Panc1 (cell line): ENCODE measurements around the gene RUVBL1. TPM values are rescaled to one million over a fixed set of nuclear protein-coding genes. Genes with fewer than 3 reads are reported as not detected.
A peak's percentile ranks its signal among the peaks of the same experiment; 100 is the strongest.

Experiments used
- ATAC-seq: fragments of 200-7000 bp; cut with Tn5 transposase; 2 replicates; pipeline ENCODE4 v1.9.1; 2020; ENCODE audit warnings: mild to moderate bottlenecking, moderate library complexity
- BruUV-seq: library from RNA; stranded (reverse); fragments of 400-500 nt; replicated peaks from 2 replicates; lab custom pipeline; 2021; lab: Mats Ljungman, UMichigan
- CTCF ChIA-PET: fragments of 300-600 bp; sonication (Branson Sonifier 250); formaldehyde crosslinking; loops from one replicate; lab custom pipeline; 2022; ENCODE audit warnings: antibody characterized with exemption; lab: Charles Lee
- POLR2A ChIA-PET: fragments of 300-600 bp; sonication (Branson Sonifier 250); formaldehyde crosslinking; loops from one replicate; lab custom pipeline; 2022; ENCODE audit warnings: antibody characterized with exemption; lab: Charles Lee
- DNase-seq: peaks from one replicate; pipeline ENCODE4 v3.0.0-alpha.2; 2010; ENCODE audit warnings: low read depth, low spot score
- H3K27ac ChIP-seq: 2 replicates; pipeline ENCODE4 v1.5.1; 2011; ENCODE audit warnings: mild to moderate bottlenecking, low read length, inconsistent platforms
- H3K27me3 ChIP-seq: fragments of 200-500 bp; sonication (Bioruptor generic); 2 replicates; pipeline ENCODE4 v1.6.0; 2014; ENCODE audit warnings: low read length, inconsistent platforms; ENCODE audit not compliant: control insufficient read depth, insufficient read depth
- H3K36me3 ChIP-seq: fragments of 200-500 bp; sonication (Bioruptor generic); 2 replicates; pipeline ENCODE4 v1.5.1; 2014; ENCODE audit warnings: inconsistent platforms, mild to moderate bottlenecking, low read length, moderate library complexity; ENCODE audit not compliant: control insufficient read depth, insufficient read depth
- H3K4me1 ChIP-seq: 2 replicates; pipeline ENCODE4 v1.5.1; 2011; ENCODE audit warnings: inconsistent platforms, mild to moderate bottlenecking, low read length, moderate library complexity; ENCODE audit not compliant: control insufficient read depth, insufficient read depth
- H3K4me3 ChIP-seq, 2 experiments: 2 replicates each; pipeline ENCODE4 v1.5.1; 2011 to 2012; ENCODE audit warnings: low read depth in 2 of 2, low read length in 2 of 2, mild to moderate bottlenecking in 2 of 2, inconsistent platforms in 1 of 2, moderate library complexity in 1 of 2
- H3K9me3 ChIP-seq: fragments of 200-500 bp; sonication (Bioruptor generic); 2 replicates; pipeline ENCODE4 v1.5.1; 2014; ENCODE audit warnings: low read depth, mild to moderate bottlenecking, inconsistent platforms, low read length, moderate library complexity; ENCODE audit not compliant: control insufficient read depth, insufficient read depth
- CTCF ChIP-seq: fragments of 450-650 bp; IDR thresholded peaks from 2 replicates; pipeline ENCODE4 v1.5.1; 2017; ENCODE audit warnings: mild to moderate bottlenecking
- POLR2AphosphoS5 ChIP-seq: IDR thresholded peaks from 2 replicates; pipeline ENCODE4 v1.6.1; 2012; ENCODE audit warnings: mild to moderate bottlenecking, low read depth, low read length, moderate library complexity
- REST ChIP-seq, 2 experiments: IDR thresholded peaks; 2 replicates each; pipeline ENCODE4 v1.6.1; 2011 to 2012; ENCODE audit warnings: low read depth in 2 of 2, control low read depth in 1 of 2, low read length in 1 of 2, mild to moderate bottlenecking in 1 of 2, moderate library complexity in 1 of 2; ENCODE audit not compliant: insufficient read depth in 1 of 2
- SIN3A ChIP-seq: IDR thresholded peaks from 2 replicates; pipeline ENCODE4 v1.6.1; 2012; ENCODE audit warnings: low read depth, mild to moderate bottlenecking, low read length, moderate library complexity, borderline replicate concordance; ENCODE audit not compliant: insufficient read depth
- TCF7L2 ChIP-seq: IDR thresholded peaks from 2 replicates; pipeline ENCODE4 v1.6.1; 2011; ENCODE audit warnings: mild to moderate bottlenecking, low read depth, low read length, inconsistent platforms
- in situ Hi-C: cut with HindIII; loops from 2 replicates; pipeline ENCODE4 v1.10.0; 2016; ENCODE audit warnings: low sequenced_read_pairs, low pct_unique_long_range_greater_than_20kb
- intact Hi-C: fragments of 100-400 bp; cut with micrococcal nuclease; formaldehyde crosslinking; loops from one replicate; pipeline ENCODE4 v1.10.0; 2022; ENCODE audit not compliant: unreplicated experiment
- total RNA-seq: library from RNA; stranded (reverse); gene quantifications from one replicate; pipeline ENCODE4 v1.2.1, GENCODE V29; 2021; ENCODE audit not compliant: unreplicated experiment

The RUVBL1 gene
- total RNA-seq, 1 experiment from 2014 or later: 122 TPM

- intact Hi-C loops (no loop called here), in situ Hi-C loops (no loop called here)
- no peak for TF ChIP-seq POLR2AphosphoS5
- TF ChIP-seq REST (IDR thresholded peaks at IDR 0.05; ENCODE audit: insufficient read depth in 1 of 2, low read depth in 2 of 2, low read length in 1 of 2): no peak
- no peak for TF ChIP-seq TCF7L2
- no peak for TF ChIP-seq SIN3A
- TF ChIP-seq CTCF: no peak
- H3K27me3 ChIP-seq: no peaks in the 10 kb centered on the region
- H3K27ac ChIP-seq: no peak overlapping the region
- ATAC-seq (no peak), DNase-seq (no peak)
- POLR2A ChIA-PET: no interaction called here
- H3K4me1 ChIP-seq: peaks cover 17% of the 10 kb centered on the region
- H3K4me3 ChIP-seq: no peak overlapping the region
- H3K9me3 ChIP-seq: no peaks in the 10 kb centered on the region
- BruUV-seq: no TSS peak
- peaks cover 55% of the 10 kb centered on the region for H3K36me3 ChIP-seq
- CTCF ChIA-PET: interaction anchor here (0.7 kb wide), 1 partner anchor 39 kb away, joined by 5 read pairs; no protein-coding TSS in a partner anchor
Measured at GRCh38 chr3:128056258-128056657, 67.4 kb downstream of the RUVBL1 start.

- no peak for DNase-seq
- Histone ChIP-seq H3K4me1 (peaks cover 21% of the 10 kb centered on the region), H3K4me3 (peak overlapping the region in 1 of 2 experiments; percentile 97; a peak in 2 of 4 replicates), H3K27ac (no peak overlapping the region; the same call in 1 of the 2 replicates), H3K27me3 (no peaks in the 10 kb centered on the region), H3K36me3 (peaks cover 38% of the 10 kb centered on the region), H3K9me3 (no peaks in the 10 kb centered on the region)
- CTCF ChIA-PET: no interaction called here
- in situ Hi-C loops: no loop called here
- ATAC-seq: no peak
- BruUV-seq: no TSS peak
- intact Hi-C loops: no loop called here
- TF ChIP-seq POLR2AphosphoS5 (no peak), CTCF (no peak), SIN3A (no peak)
- POLR2A ChIA-PET: no interaction called here
Measured at GRCh38 chr3:128054367-128054766, 69.2 kb downstream of the RUVBL1 start.
